T-helper 2 cell (primary cell): ENCODE measurements around the gene RBP3.

Experiments used
- DNase-seq, 5 experiments: peaks; one replicate each; pipeline versions ENCODE4 v3.0.0 to v3.0.0-alpha.2; 2012 to 2022

The RBP3 gene

DNA sequence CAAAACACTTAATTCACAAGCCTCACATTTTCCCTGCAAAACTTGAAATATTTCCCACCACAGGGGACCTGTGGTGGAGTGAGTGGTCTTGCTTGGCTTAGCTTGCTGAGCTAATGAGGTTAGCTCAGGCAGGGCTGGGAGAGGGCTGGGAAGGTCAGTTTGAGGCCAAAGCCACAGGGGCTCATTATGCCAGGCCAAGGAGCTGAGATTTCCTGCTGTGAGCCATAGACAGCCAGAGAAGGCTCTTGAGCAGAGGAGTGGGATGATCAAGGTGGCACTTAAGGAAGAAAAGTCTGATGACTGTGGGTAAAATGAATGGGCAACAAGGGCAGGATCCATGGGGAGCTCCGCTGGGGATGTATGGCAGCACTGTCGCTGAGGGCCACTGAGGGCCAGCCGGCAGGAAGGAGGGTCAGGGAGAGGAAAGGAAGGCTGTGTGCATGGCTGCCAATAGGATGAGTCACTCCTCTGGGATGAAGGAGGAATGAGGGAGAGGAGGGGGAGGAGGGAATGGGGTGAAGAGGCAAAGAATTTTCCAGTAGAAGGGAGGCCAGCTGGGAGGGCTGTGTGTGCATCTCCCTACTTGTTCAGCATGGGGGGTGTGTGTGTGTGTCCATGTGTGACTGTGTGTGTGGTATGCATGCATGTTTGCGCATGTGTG, 54.6 kb downstream of the RBP3 start:
- DNase-seq, result no peak

DNA sequence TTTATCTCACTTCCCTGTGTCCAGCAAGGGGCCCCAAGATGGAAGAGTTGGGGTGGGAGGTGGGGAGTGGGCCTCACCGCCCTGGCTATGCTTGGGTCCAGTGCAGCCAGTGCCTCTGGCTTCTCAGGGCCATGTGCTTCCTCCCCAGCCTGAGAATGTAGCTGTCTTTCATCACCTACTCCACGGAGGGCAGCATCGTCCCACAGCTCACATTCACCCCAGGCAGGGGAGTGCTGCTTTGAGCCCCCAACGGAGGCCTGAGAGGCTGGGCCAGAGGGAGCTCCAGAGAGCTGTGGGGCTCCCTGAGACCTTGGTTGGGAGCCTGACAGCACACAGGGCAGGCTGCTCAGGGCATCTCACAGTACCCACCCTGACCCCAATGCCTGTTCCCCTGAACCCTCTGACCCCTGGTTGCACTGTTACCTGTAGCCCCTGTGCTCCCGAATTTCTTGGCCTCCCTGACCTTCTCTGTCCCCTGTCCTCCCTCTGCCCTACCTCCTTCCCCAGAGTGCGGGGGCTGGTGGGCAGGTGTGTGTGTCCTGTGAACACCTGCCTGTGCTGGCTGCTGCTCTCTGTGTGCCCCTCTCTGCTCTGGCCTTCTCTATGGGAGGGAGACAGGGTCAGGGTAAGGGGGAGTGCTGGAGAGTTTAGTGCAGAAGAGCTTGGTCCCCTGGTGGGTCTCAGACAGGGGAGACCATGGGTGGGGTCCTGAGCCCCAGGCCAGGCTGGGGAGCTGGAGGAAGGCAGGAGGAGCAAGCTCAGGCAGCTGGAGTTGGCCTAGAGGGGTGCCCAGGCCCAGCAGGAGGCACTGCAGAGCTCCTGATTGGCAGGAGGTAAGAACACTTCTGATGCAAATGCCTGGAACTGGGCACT, 55.5 kb downstream of the RBP3 start:
- DNase-seq, result peak in 1 of 5 experiments; percentile 57

DNA sequence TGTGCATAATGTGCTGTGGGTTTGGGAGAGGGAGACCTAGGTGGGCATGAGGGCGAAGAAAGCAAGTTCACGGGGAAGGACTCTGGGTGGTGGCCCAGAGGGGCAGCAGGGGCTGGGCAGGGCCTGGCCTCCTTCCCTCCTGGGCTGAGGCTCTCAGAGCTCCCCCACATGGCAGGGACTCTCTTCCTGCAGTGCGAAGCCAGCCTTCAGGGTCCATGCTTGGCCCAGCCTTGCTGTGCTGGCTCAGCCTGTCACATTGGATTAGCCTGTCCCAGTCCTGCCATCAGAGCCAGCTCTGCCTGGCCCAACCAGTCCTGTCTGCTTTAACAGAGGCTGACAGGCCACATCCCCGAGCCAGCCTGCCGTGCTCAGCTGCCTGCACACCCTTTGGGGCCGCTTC, 56.3 kb downstream of the RBP3 start:
- DNase-seq, result peak in 1 of 5 experiments; percentile 38

DNA sequence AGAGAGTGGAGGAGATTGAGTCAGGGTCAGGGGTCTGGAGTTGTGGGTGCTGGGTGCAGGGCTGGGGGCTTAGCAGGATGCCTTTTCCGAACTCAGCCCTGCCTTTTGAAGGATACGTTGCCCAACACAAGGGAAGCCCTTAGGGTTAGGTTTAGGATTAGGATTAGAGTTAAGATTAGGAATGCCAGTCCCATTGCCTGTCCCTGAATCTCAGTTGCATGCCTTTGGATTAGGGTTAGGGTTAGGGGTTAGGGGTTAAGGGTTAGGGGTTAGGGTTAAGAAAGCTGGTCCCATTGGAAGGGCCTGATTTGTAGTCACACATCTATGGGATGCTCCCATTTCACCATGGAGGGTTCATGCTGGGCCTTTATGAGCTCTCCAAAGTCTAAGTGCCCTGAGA, 56.8 kb downstream of the RBP3 start:
- no peak for DNase-seq

DNA sequence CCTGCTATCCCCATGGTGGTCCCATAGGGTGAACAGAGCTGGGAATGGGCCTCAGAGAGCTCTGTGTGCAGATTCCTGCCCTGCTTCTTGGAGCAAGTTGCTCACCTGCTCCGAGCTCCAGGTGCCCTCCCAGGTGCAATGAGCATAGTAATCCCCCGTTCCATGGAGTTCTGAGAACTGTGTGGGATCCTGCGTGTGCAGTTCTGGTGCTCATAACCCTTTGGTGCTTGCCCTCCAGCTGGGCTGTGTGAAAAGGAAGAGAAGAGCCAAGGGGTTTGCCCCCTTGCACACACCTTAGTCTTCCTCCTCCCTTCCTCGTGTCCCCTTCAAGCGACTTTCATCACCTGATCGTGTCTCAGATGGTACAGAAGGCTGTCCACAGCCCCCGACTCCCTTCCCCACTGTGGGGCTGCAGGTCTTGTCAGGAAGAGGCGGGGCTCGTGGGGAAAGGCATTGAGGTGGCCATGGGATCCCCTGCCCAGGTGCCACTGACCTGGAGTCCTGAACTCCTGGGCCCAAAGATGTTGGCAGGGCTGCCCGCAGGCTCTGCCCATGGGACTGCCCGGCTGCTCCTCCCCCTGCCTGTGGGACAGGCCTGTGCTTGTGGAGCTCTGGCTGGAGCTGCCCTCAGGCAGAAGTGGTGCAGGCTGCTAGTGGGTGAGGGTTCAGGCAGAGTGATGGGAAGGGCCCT, 57.8 kb downstream of the RBP3 start:
- DNase-seq, result no peak

DNA sequence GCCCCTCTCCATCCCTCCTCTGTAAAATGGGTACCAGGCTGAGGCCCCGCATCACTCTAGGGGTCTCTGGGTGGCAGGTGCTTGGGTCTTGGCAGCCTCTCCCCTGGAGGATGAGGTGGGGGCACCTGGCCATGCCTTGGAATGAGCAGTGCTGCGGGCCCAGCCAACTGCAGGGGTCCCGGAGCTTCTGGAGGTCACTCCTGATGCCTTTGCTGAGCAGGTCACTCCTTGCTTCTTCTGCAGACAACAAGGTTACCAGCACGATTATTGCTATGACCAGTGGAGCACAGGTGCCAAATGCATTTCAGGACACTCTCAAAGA, 58.3 kb downstream of the RBP3 start:
- DNase-seq, result no peak

DNA sequence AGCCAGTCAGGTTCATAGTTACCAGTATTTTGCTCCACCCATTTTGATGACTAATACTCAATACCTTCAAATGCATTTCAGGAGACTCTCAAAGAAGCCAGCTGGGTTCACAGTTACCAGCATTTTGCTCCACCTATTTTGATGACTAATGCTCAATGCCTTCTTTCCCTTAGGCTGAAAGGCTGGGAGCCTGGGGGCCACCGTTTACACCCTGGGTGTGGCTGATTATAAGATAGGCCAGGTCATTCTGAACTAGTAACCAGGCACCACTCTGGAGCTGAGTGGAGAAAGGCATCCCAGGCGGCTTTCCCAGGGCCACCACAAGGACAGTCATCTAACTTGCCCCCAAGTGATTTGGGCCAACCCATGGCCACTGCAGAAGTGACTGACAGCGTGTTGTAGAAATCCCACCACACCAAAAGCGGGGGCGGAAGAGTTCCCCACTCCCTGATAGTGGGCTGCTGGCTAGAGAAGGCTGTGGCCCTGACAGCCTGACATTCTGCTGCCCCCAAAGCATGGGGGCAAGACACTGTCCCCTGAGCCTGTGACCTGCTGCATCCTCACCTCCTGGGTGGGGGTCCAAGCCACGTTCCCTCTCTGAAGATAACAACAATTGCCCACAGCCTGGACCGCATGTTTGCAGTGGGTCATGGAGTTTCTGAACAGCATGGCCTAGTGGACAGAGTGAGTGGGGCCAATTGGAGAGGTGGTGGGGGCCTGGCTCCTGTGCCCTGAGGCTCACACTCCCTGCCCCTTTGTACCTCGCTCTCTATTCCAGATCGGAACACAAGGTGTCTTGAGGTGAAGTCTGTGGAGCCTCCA, 58.9 kb downstream of the RBP3 start:
- peak in 1 of 5 experiments; percentile 33 for DNase-seq
